RWPE2 (cell line): ENCODE results near the gene SLC5A5.
"Not testable (repeated sequence)": the region's sequence is repeated elsewhere in the genome, so short reads cannot be mapped to it uniquely, and the experiment has no call there.

ENCODE experiments used
- ATAC-seq: fragments of 200-7000 bp; cut with Tn5 transposase; 3 replicates; pipeline ENCODE4 v1.9.1; 2021; ENCODE audit warnings: low read depth
- DNase-seq: peaks from one replicate; pipeline ENCODE4 v3.0.0-alpha.2; 2020; ENCODE audit warnings: low spot score
- H3K27ac ChIP-seq: fragments of 450-650 bp; 2 replicates; pipeline ENCODE4 v1.5.1; 2017; ENCODE audit warnings: mild to moderate bottlenecking; ENCODE audit not compliant: poor library complexity, severe bottlenecking
- H3K27me3 ChIP-seq: fragments of 250-450 bp; sonication (Bioruptor Pico); 2 replicates; pipeline ENCODE4 v1.5.1; 2021; ENCODE audit warnings: mild to moderate bottlenecking, moderate library complexity; ENCODE audit not compliant: insufficient read depth, poor library complexity, severe bottlenecking
- H3K36me3 ChIP-seq: fragments of 250-450 bp; sonication (Bioruptor Pico); 2 replicates; pipeline ENCODE4 v1.5.1; 2020; ENCODE audit warnings: low read depth, mild to moderate bottlenecking, moderate library complexity
- H3K4me1 ChIP-seq: fragments of 250-450 bp; sonication (Bioruptor Pico); 2 replicates; pipeline ENCODE4 v1.5.1; 2021; ENCODE audit warnings: mild to moderate bottlenecking, moderate library complexity; ENCODE audit not compliant: insufficient read depth, poor library complexity, severe bottlenecking
- H3K4me3 ChIP-seq: fragments of 250-450 bp; sonication (Bioruptor Pico); 2 replicates; pipeline ENCODE4 v1.5.1; 2021; ENCODE audit warnings: mild to moderate bottlenecking, moderate library complexity; ENCODE audit not compliant: severe bottlenecking
- H3K9me3 ChIP-seq: fragments of 250-450 bp; sonication (Bioruptor Pico); 2 replicates; pipeline ENCODE4 v1.5.1; 2021; ENCODE audit warnings: mild to moderate bottlenecking, moderate library complexity; ENCODE audit not compliant: severe bottlenecking
- CTCF ChIP-seq: fragments of 450-650 bp; IDR thresholded peaks from one replicate; pipeline ENCODE4 v1.5.1; 2017; ENCODE audit warnings: mild to moderate bottlenecking, moderate library complexity; ENCODE audit not compliant: poor library complexity, severe bottlenecking

Gene SLC5A5

DNA sequence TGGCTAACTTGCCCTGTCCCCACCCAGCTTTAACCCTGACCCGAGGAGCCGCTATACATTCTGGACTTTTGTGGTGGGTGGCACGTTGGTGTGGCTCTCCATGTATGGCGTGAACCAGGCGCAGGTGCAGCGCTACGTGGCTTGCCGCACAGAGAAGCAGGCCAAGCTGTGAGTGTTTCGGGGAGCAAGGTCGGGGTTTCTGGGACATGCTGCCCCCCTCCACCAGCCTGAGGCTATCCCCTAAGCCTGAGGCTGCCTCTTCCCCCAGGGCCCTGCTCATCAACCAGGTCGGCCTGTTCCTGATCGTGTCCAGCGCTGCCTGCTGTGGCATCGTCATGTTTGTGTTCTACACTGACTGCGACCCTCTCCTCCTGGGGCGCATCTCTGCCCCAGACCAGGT, 6.0 kb downstream of the SLC5A5 start:
- ATAC-seq (no peak), DNase-seq (no peak)
- TF ChIP-seq CTCF, result no peak
- Histone ChIP-seq H3K27me3 (peaks cover 9% of the 10 kb centered on the region), H3K4me3 (no peak overlapping the region), H3K27ac (no peak overlapping the region), H3K36me3 (no peaks in the 10 kb centered on the region), H3K4me1 (no peaks in the 10 kb centered on the region), H3K9me3 (no peaks in the 10 kb centered on the region)

DNA sequence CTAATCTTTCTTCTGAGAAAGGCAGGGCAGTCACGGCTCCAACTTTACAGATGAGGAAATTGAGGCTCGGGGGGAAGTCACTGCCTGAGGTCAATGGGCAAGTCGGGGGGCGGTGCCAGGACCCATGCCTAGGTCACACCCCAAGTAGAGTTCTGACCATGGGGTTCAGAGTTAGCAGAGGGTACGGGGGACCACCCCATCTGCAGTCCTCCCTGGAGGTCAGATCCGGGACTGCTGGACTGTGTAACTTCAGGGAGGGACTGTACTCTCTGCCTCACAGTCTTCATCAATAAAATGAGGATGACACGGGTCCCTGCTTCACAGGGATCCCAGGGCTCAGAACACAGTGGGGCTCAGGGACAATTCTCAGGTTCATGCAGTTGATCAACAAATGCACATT, 7.7 kb downstream of the SLC5A5 start:
- Histone ChIP-seq H3K4me3 (no peak overlapping the region), H3K4me1 (no peaks in the 10 kb centered on the region), H3K36me3 (no peaks in the 10 kb centered on the region), H3K27ac (no peak overlapping the region), H3K27me3 (no peaks in the 10 kb centered on the region), H3K9me3 (no peaks in the 10 kb centered on the region)
- ATAC-seq (no peak), DNase-seq (no peak)
- no peak for TF ChIP-seq CTCF

GRCh38 chr19:17881701-17882100, 10.0 kb downstream of the SLC5A5 start:
- Histone ChIP-seq H3K36me3 (no peaks in the 10 kb centered on the region), H3K9me3 (no peaks in the 10 kb centered on the region), H3K27ac (no peak overlapping the region), H3K27me3 (no peaks in the 10 kb centered on the region), H3K4me3 (no peak overlapping the region), H3K4me1 (no peaks in the 10 kb centered on the region)
- TF ChIP-seq CTCF, result no peak
- ATAC-seq (no peak), DNase-seq (no peak)

GRCh38 chr19:17883627-17884410, 12.1 kb downstream of the SLC5A5 start:
- Histone ChIP-seq H3K27ac (no peak overlapping the region), H3K9me3 (no peaks in the 10 kb centered on the region), H3K27me3 (no peaks in the 10 kb centered on the region), H3K4me3 (no peak overlapping the region), H3K36me3 (no peaks in the 10 kb centered on the region), H3K4me1 (no peaks in the 10 kb centered on the region)
- no peak for DNase-seq
- ATAC-seq, result no peak
- no peak for TF ChIP-seq CTCF

- DNase-seq (no peak), ATAC-seq (no peak)
- H3K9me3 ChIP-seq, result no peaks in the 10 kb centered on the region
- no peaks in the 10 kb centered on the region for H3K27me3 ChIP-seq
- H3K27ac ChIP-seq, result no peak overlapping the region
- H3K36me3 ChIP-seq, result no peaks in the 10 kb centered on the region
- H3K4me1 ChIP-seq, result no peaks in the 10 kb centered on the region
- no peak for TF ChIP-seq CTCF
- H3K4me3 ChIP-seq, result no peak overlapping the region
Measured at GRCh38 chr19:17886515-17886914, 14.8 kb downstream of the SLC5A5 start.

- H3K9me3 ChIP-seq, DNase-seq, H3K4me3 ChIP-seq, H3K36me3 ChIP-seq, H3K27ac ChIP-seq, H3K4me1 ChIP-seq, H3K27me3 ChIP-seq, ATAC-seq: not testable (repeated sequence)
Measured at GRCh38 chr19:17887221-17887620, 15.5 kb downstream of the SLC5A5 start.
